Transverse colon (tissue), 4 donors: Measurements from ENCODE around the gene PTPN9. TPM values are rescaled to one million over a fixed set of nuclear protein-coding genes. Genes with fewer than 3 reads are reported as not detected.
A peak's percentile ranks its signal among the peaks of the same experiment; 100 is the strongest.
"Not testable (repeated sequence)": the region's sequence is repeated elsewhere in the genome, so short reads cannot be mapped to it uniquely, and the experiment has no call there.

Experiments
- DNase-seq: peaks from one replicate; pipeline ENCODE4 v3.0.0-alpha.2; 2019
- H3K27ac ChIP-seq, 4 donors: fragments of 200-600 bp; sonication (generic); 2 replicates each; pipeline ENCODE4 v1.5.1; 2016 to 2018; ENCODE audit warnings: inconsistent platforms in 4 of 4
- H3K27me3 ChIP-seq: fragments of 200-600 bp; sonication (generic); 2 replicates; pipeline ENCODE4 v1.5.1; 2017; ENCODE audit warnings: inconsistent platforms
- H3K36me3 ChIP-seq, 4 donors: fragments of 200-600 bp; sonication (generic); 2 replicates each; pipeline ENCODE4 v1.5.1; 2017 to 2019; ENCODE audit warnings: inconsistent platforms in 4 of 4
- H3K4me1 ChIP-seq, 4 donors: fragments of 200-600 bp; sonication (generic); 2 replicates each; pipeline ENCODE4 v1.5.1; 2017 to 2020; ENCODE audit warnings: inconsistent platforms in 4 of 4
- H3K4me3 ChIP-seq, 4 donors: fragments of 200-600 bp; sonication (generic); 1 replicate in 1 of 4; 2 replicates in 3 of 4; pipeline versions ENCODE4 v1.5.1 to v1.6.1; 2017 to 2019; ENCODE audit warnings: inconsistent platforms in 4 of 4
- H3K9me3 ChIP-seq, 2 donors: fragments of 200-600 bp; sonication (generic); 2 replicates each; pipeline ENCODE4 v1.5.1; 2017 to 2019; ENCODE audit warnings: inconsistent platforms in 2 of 2
- CTCF ChIP-seq, 5 experiments: fragments of 200-600 bp in 3 of 5; fragments of 450-650 bp in 2 of 5; sonication (generic) in 3 of 5; IDR thresholded peaks; 1 replicate in 2 of 5; 2 replicates in 3 of 5; pipeline ENCODE4 v1.5.1; 2016 to 2017; ENCODE audit warnings: antibody characterized with exemption in 5 of 5, inconsistent platforms in 3 of 5, mild to moderate bottlenecking in 2 of 5, moderate library complexity in 1 of 5
- EP300 ChIP-seq: sonication (generic); formaldehyde crosslinking; IDR thresholded peaks from one replicate; pipeline ENCODE4 v1.6.1; 2017; ENCODE audit warnings: antibody characterized with exemption, low read depth
- POLR2A ChIP-seq: fragments of 450-650 bp; IDR thresholded peaks from one replicate; pipeline ENCODE4 v1.6.1; 2016; ENCODE audit warnings: antibody characterized with exemption, mild to moderate bottlenecking, moderate library complexity
- POLR2AphosphoS5 ChIP-seq, 3 donors: sonication (generic); formaldehyde crosslinking; IDR thresholded peaks; one replicate each; pipeline ENCODE4 v1.6.1; 2016; ENCODE audit warnings: antibody characterized with exemption in 3 of 3
- WGBS, 2 donors: methylation state at CpG; one replicate each; pipeline ENCODE4 v1.1.5; 2018; ENCODE audit warnings: low coverage in 1 of 2; 5-methylcytosine and 5-hydroxymethylcytosine counted together
- in situ Hi-C, 4 donors: fragments of 200-750 bp; cut with MboI; loops; one replicate each; pipeline versions ENCODE4 v1.15.0 to v1.15.1; 2017; ENCODE audit warnings: low sequenced_read_pairs in 3 of 4, low pct_ligation_motif_present in 1 of 4, low pct_unique_long_range_greater_than_20kb in 1 of 4
- intact Hi-C: fragments of 100-400 bp; cut with DNase I; formaldehyde crosslinking; loops from one replicate; pipeline ENCODE4 v1.15.1; 2023; ENCODE audit warnings: low total_unique reads
- total RNA-seq, 4 donors: library from RNA; depleted of rRNA; stranded (reverse); fragments of >200 nt; gene quantifications; one replicate each; pipeline ENCODE4 v1.1.0, GENCODE V29; 2016

PTPN9 gene
- total RNA-seq, 4 donors from 2014 or later = 16.5 to 36.3 (median 29.6) TPM

DNA sequence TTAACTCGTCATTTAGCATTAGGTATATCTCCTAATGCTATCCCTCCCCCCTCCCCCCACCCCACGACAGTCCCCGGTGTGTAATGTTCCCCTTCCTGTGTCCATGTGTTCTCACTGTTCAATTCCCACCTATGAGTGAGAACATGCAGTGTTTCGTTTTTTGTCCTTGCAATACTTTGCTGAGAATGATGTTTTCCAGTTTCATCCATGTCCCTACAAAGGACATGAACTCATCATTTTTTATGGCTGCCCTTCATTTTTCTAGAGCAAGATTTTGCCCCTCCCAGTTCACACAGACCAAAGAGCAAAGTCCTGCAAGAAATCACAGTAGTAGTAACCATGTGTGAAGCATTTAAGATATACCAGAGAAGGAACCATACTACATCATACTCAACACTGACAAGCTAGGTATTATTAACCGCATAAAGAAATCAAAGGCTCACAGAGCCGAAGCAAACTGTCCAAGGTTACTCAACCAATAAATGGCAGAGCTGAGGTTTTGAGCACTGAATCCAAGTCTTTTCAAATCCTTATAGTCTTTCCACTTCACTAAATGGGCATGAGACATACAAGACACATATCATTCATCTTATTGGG is 36.1 kb downstream of the PTPN9 start:
- H3K27me3 ChIP-seq, H3K9me3 ChIP-seq, in situ Hi-C loops, H3K36me3 ChIP-seq, intact Hi-C loops, H3K4me3 ChIP-seq: not testable (repeated sequence)
- DNase-seq = peak; percentile 38
- peak overlapping the region; percentile 37 to 68 (median 62) for H3K27ac ChIP-seq
- peak in 2 of 3 donors; percentile 28 to 55 for TF ChIP-seq POLR2AphosphoS5 (IDR thresholded peaks at IDR 0.05)
- peaks cover 7 to 42% (median 23%) of the 10 kb centered on the region in 4 donors for H3K4me1 ChIP-seq
- 56 to 74% methylated on average over 3 to 6 of the region's 6 CpGs for WGBS, 2 donors

- no peaks in the 10 kb centered on the region for H3K36me3 ChIP-seq
- peak overlapping the region; percentile 35 to 68 (median 62) for H3K27ac ChIP-seq
- TF ChIP-seq POLR2AphosphoS5 (IDR thresholded peaks at IDR 0.05) (no peak), CTCF (IDR thresholded peaks at IDR 0.05) (no peak), EP300 (no peak), POLR2A (no peak)
- DNase-seq = no peak
- H3K4me3 ChIP-seq = no peak overlapping the region
- intact Hi-C loops = no loop called here
- 40 to 72% methylated on average over 2 of the region's 2 CpGs for WGBS, 2 donors
- H3K4me1 ChIP-seq = peaks cover 7 to 42% (median 23%) of the 10 kb centered on the region in 4 donors
- no peaks in the 10 kb centered on the region for H3K27me3 ChIP-seq
- no peaks in the 10 kb centered on the region for H3K9me3 ChIP-seq
- in situ Hi-C loops = no loop called here
Observed at GRCh38 chr15:75542386-75542797, 36.7 kb downstream of the PTPN9 start.

GRCh38 chr15:75538376-75538775 is 40.7 kb downstream of the PTPN9 start:
- no peak overlapping the region for H3K4me3 ChIP-seq
- no peak for DNase-seq
- no peak overlapping the region for H3K27ac ChIP-seq
- H3K9me3 ChIP-seq = no peaks in the 10 kb centered on the region
- WGBS, 2 donors = 97% methylated on average over 7 of the region's 7 CpGs; no CpG with 5 or more reads in 1 of the 2 donors
- no peaks in the 10 kb centered on the region for H3K36me3 ChIP-seq
- intact Hi-C loops (no loop called here), in situ Hi-C loops (no loop called here)
- peaks cover 3 to 26% (median 12%) of the 10 kb centered on the region in 4 donors for H3K4me1 ChIP-seq
- no peaks in the 10 kb centered on the region for H3K27me3 ChIP-seq
- TF ChIP-seq CTCF (IDR thresholded peaks at IDR 0.05) (no peak), POLR2AphosphoS5 (IDR thresholded peaks at IDR 0.05) (no peak)

- TF ChIP-seq POLR2AphosphoS5 (IDR thresholded peaks at IDR 0.05) = no peak
- no peak for TF ChIP-seq CTCF (IDR thresholded peaks at IDR 0.05)
- no peak for TF ChIP-seq POLR2A
- no peak for TF ChIP-seq EP300
- Histone ChIP-seq H3K36me3 (no peaks in the 10 kb centered on the region), H3K4me3 (no peak overlapping the region), H3K27me3 (no peaks in the 10 kb centered on the region), H3K9me3 (no peaks in the 10 kb centered on the region), H3K27ac (peak overlapping the region in 1 of 4 donors; percentile 59), H3K4me1 (peaks cover 12 to 32% (median 22%) of the 10 kb centered on the region in 4 donors)
- WGBS, 2 donors = 93 to 100% methylated on average over 1 of the region's 1 CpG
- intact Hi-C loops (no loop called here), in situ Hi-C loops (no loop called here)
- no peak for DNase-seq
Observed at GRCh38 chr15:75533945-75534344, 45.2 kb downstream of the PTPN9 start.
